ENCODE measurements around the gene TMEM144. TPM values are rescaled to one million over a fixed set of nuclear protein-coding genes. Genes with fewer than 3 reads are reported as not detected.
"Not testable (repeated sequence)": the region's sequence is repeated elsewhere in the genome, so short reads cannot be mapped to it uniquely, and the experiment has no call there.

TMEM144 gene
- total RNA-seq, 1 donor: 7.3 TPM

- no peak overlapping the region for H3K4me3 ChIP-seq (ENCODE audit: low read depth, low read length)
- no peak for DNase-seq (ENCODE audit: low read depth)
- TF ChIP-seq CTCF (IDR thresholded peaks at IDR 0.05; ENCODE audit: insufficient read depth, low read depth, low read length): no peak
Observed at GRCh38 chr4:158214856-158215255, 4.6 kb downstream of the TMEM144 start.

GRCh38 chr4:158217763-158218162 is 7.5 kb downstream of the TMEM144 start:
- no peak for DNase-seq (ENCODE audit: low read depth)
- H3K4me3 ChIP-seq (ENCODE audit: low read depth, low read length): no peak overlapping the region
- no peak for TF ChIP-seq CTCF (IDR thresholded peaks at IDR 0.05; ENCODE audit: insufficient read depth, low read depth, low read length)

- no peak overlapping the region for H3K4me3 ChIP-seq (ENCODE audit: low read depth, low read length)
- no peak for TF ChIP-seq CTCF (IDR thresholded peaks at IDR 0.05; ENCODE audit: insufficient read depth, low read depth, low read length)
Observed at GRCh38 chr4:158219623-158220022, 9.3 kb downstream of the TMEM144 start.

GRCh38 chr4:158224318-158224717 is 14.0 kb downstream of the TMEM144 start:
- not testable (repeated sequence) for DNase-seq (ENCODE audit: low read depth); H3K4me3 ChIP-seq (ENCODE audit: low read depth, low read length)

More at GRCh38 chr4:158219623-158220022, 9.3 kb downstream of the TMEM144 start:
- DNase-seq (ENCODE audit: low read depth): no peak

- not testable (repeated sequence) for DNase-seq (ENCODE audit: low read depth); H3K4me3 ChIP-seq (ENCODE audit: low read depth, low read length)
Observed at GRCh38 chr4:158224999-158225398, 14.7 kb downstream of the TMEM144 start.

GRCh38 chr4:158227880-158228279 is 17.6 kb downstream of the TMEM144 start:
- DNase-seq (ENCODE audit: low read depth); H3K4me3 ChIP-seq (ENCODE audit: low read depth, low read length): not testable (repeated sequence)

GRCh38 chr4:158228399-158228798 is 18.1 kb downstream of the TMEM144 start:
- H3K4me3 ChIP-seq (ENCODE audit: low read depth, low read length); DNase-seq (ENCODE audit: low read depth): not testable (repeated sequence)

- no peak for TF ChIP-seq CTCF (IDR thresholded peaks at IDR 0.05; ENCODE audit: insufficient read depth, low read depth, low read length)
- no peak for DNase-seq (ENCODE audit: low read depth)
- H3K4me3 ChIP-seq (ENCODE audit: low read depth, low read length): no peak overlapping the region
Observed at GRCh38 chr4:158229768-158230167, 19.5 kb downstream of the TMEM144 start.

- DNase-seq (ENCODE audit: low read depth): no peak
- no peak overlapping the region for H3K4me3 ChIP-seq (ENCODE audit: low read depth, low read length)
- no peak for TF ChIP-seq CTCF (IDR thresholded peaks at IDR 0.05; ENCODE audit: insufficient read depth, low read depth, low read length)
Observed at GRCh38 chr4:158234671-158235070, 24.4 kb downstream of the TMEM144 start.

Measured in fibroblast of villous mesenchyme (primary cell).